A549 (cell line): ENCODE data around the gene TPPP2. TPM values are rescaled to one million over a fixed set of nuclear protein-coding genes. Genes with fewer than 3 reads are reported as not detected.

Experiments
- ATAC-seq, 2 experiments: fragments of 200-7000 bp in 1 of 2; fragments of >200 bp in 1 of 2; cut with Nextera tagmentation in 1 of 2; cut with Tn5 transposase in 1 of 2; 3 replicates each; pipeline versions ENCODE4 v1.8.0 to v1.9.1; 2018 to 2020; ENCODE audit warnings: mild to moderate bottlenecking in 1 of 2, moderate library complexity in 1 of 2
- CTCF ChIA-PET: fragments of 300-600 bp; sonication (Branson Sonifier 250); formaldehyde crosslinking; extraction: SDS; loops from one replicate; lab custom pipeline; 2021; ENCODE audit warnings: antibody characterized with exemption, inconsistent platforms; lab: Yijun Ruan, JAX
- POLR2A ChIA-PET: fragments of 350-600 bp; formaldehyde crosslinking; extraction: SDS; loops from one replicate; lab custom pipeline; 2021; ENCODE audit warnings: antibody characterized with exemption, inconsistent platforms; lab: Yijun Ruan, JAX
- DNase-seq, 2 experiments: peaks; one replicate each; pipeline versions ENCODE4 v3.0.0 to v3.0.0-alpha.2; 2011 to 2016; ENCODE audit warnings: low read depth in 1 of 2, low spot score in 1 of 2
- FAIRE-seq: peaks from 2 replicates; lab custom pipeline; 2011; peaks lifted over from hg19 to GRCh38; lab: Jason Lieb, UNC
- H3K27ac ChIP-seq, 2 experiments: fragments of >200 bp; sonication (Bioruptor Twin); formaldehyde crosslinking; 3 replicates each; pipeline ENCODE4 v1.5.1; 2016 to 2017
- H3K4me1 ChIP-seq: fragments of >200 bp; sonication (Bioruptor Twin); formaldehyde crosslinking; 3 replicates; pipeline ENCODE4 v1.6.1; 2016
- H3K4me2 ChIP-seq: fragments of >200 bp; sonication (Bioruptor Twin); formaldehyde crosslinking; 3 replicates; pipeline ENCODE4 v1.6.1; 2016
- H3K4me3 ChIP-seq: fragments of >200 bp; sonication (Bioruptor Twin); formaldehyde crosslinking; 3 replicates; pipeline ENCODE4 v1.5.1; 2016
- H3K9me3 ChIP-seq: fragments of >200 bp; sonication (Bioruptor Twin); formaldehyde crosslinking; 3 replicates; pipeline ENCODE4 v1.6.1; 2016
- CEBPB ChIP-seq, 2 experiments: fragments of >200 bp in 1 of 2; sonication (Bioruptor Twin) in 1 of 2; formaldehyde crosslinking in 1 of 2; IDR thresholded peaks; 2 replicates each; pipeline ENCODE4 v1.6.1; 2012 to 2016
- CHD2 ChIP-seq: fragments of 150-350 bp; IDR thresholded peaks from 2 replicates; pipeline ENCODE4 v1.6.1; 2014; ENCODE audit warnings: low read length; ENCODE audit not compliant: partially characterized antibody
- EHMT2 ChIP-seq: fragments of 200-600 bp; sonication (generic); IDR thresholded peaks from 2 replicates; pipeline ENCODE4 v1.6.1; 2016; ENCODE audit warnings: antibody characterized with exemption, low read depth, mild to moderate bottlenecking, moderate library complexity
- ESRRA ChIP-seq: fragments of 150-350 bp; IDR thresholded peaks from 2 replicates; pipeline ENCODE4 v1.6.1; 2014; ENCODE audit warnings: mild to moderate bottlenecking, low read length, borderline replicate concordance
- HOXB13 ChIP-seq: fragments of 250-450 bp; sonication (Bioruptor Pico); IDR thresholded peaks from 2 replicates; pipeline ENCODE4 v1.5.0; 2020; ENCODE audit warnings: low read depth, mild to moderate bottlenecking, moderate library complexity
- HOXB5 ChIP-seq: fragments of 250-450 bp; sonication (Bioruptor Pico); IDR thresholded peaks from 2 replicates; pipeline ENCODE4 v1.5.0; 2020; ENCODE audit warnings: mild to moderate bottlenecking, moderate library complexity
- JUNB ChIP-seq: fragments of >200 bp; sonication (Bioruptor Twin); formaldehyde crosslinking; IDR thresholded peaks from 2 replicates; pipeline ENCODE4 v1.6.1; 2016
- MAZ ChIP-seq: fragments of 150-350 bp; IDR thresholded peaks from 2 replicates; pipeline ENCODE4 v1.6.1; 2014; ENCODE audit warnings: antibody characterized with exemption, low read depth, low read length, borderline replicate concordance
- NPAS2 ChIP-seq: fragments of 250-450 bp; sonication (Bioruptor Pico); IDR thresholded peaks from 2 replicates; pipeline ENCODE4 v1.8.0; 2022; ENCODE audit warnings: mild to moderate bottlenecking, moderate library complexity, borderline replicate concordance
- RAD21 ChIP-seq, 2 experiments: fragments of >200 bp in 1 of 2; sonication (Bioruptor Twin) in 1 of 2; formaldehyde crosslinking in 1 of 2; IDR thresholded peaks in 1 of 2; conservative IDR thresholded peaks in 1 of 2; 2 replicates in 1 of 2; 3 replicates in 1 of 2; pipeline ENCODE4 v1.6.1; 2012 to 2018; ENCODE audit warnings: inconsistent platforms in 1 of 2
- RARB ChIP-seq: fragments of 250-450 bp; sonication (Bioruptor Pico); IDR thresholded peaks from 2 replicates; pipeline ENCODE4 v1.8.0; 2021; ENCODE audit warnings: mild to moderate bottlenecking, moderate library complexity
- SMC3 ChIP-seq: fragments of >200 bp; sonication (Bioruptor Twin); formaldehyde crosslinking; IDR thresholded peaks from 3 replicates; pipeline ENCODE4 v1.6.1; 2018; ENCODE audit warnings: inconsistent platforms
- SREBF2 ChIP-seq: fragments of 450-650 bp; IDR thresholded peaks from 2 replicates; pipeline ENCODE4 v1.6.1; 2014; ENCODE audit warnings: mild to moderate bottlenecking, moderate library complexity
- ZNF302 ChIP-seq: fragments of 250-450 bp; sonication (Bioruptor Pico); IDR thresholded peaks from 2 replicates; pipeline ENCODE4 v1.9.0; 2021; ENCODE audit warnings: inconsistent platforms, mild to moderate bottlenecking, moderate library complexity
- ZSCAN20 ChIP-seq: fragments of 250-450 bp; sonication (Bioruptor Pico); IDR thresholded peaks from 2 replicates; pipeline ENCODE4 v1.8.0; 2022; ENCODE audit warnings: mild to moderate bottlenecking, moderate library complexity
- WGBS: methylation state at CpG from one replicate; pipeline ENCODE4 v1.1.6; 2017; ENCODE audit errors: missing lambda C conversion rate; 5-methylcytosine and 5-hydroxymethylcytosine counted together
- polyA plus RNA-seq, 4 experiments: library from polyadenylated mRNA; depleted of rRNA in 3 of 4; stranded (reverse); fragments of >200 nt; fragmentation: RNase III in 1 of 4; extraction: RNeasy Plus Mini Kit Qiagen cat#74134 plus additional on column Dnase treatment in 1 of 4; gene quantifications; 2 replicates in 3 of 4; 3 replicates in 1 of 4; pipeline ENCODE4 v1.2.3, GENCODE V29; 2011 to 2017
- TF ChIP-seq, protein P1 (sequence below): fragments of 250-450 bp; sonication (Bioruptor Pico); IDR thresholded peaks from 2 replicates; pipeline ENCODE4 v1.5.0; 2021; ENCODE audit warnings: mild to moderate bottlenecking, moderate library complexity, borderline replicate concordance
- TF ChIP-seq, protein P2 (sequence below): fragments of 150-350 bp; IDR thresholded peaks from 2 replicates; pipeline ENCODE4 v1.6.1; 2014; ENCODE audit warnings: low read depth, mild to moderate bottlenecking, low read length
- TF ChIP-seq, protein P3 (sequence below): fragments of >200 bp; sonication (Bioruptor Twin); formaldehyde crosslinking; IDR thresholded peaks from 2 replicates; pipeline ENCODE4 v1.6.1; 2016
- TF ChIP-seq, protein P4 (sequence below): fragments of 250-450 bp; sonication (Bioruptor Pico); IDR thresholded peaks from 2 replicates; pipeline ENCODE4 v1.5.0; 2020; ENCODE audit warnings: low read depth, mild to moderate bottlenecking, moderate library complexity

TPPP2 gene
- polyA plus RNA-seq, 2 of the 4 experiments (the other 2 are of a cell fraction) = not detected

DNA sequence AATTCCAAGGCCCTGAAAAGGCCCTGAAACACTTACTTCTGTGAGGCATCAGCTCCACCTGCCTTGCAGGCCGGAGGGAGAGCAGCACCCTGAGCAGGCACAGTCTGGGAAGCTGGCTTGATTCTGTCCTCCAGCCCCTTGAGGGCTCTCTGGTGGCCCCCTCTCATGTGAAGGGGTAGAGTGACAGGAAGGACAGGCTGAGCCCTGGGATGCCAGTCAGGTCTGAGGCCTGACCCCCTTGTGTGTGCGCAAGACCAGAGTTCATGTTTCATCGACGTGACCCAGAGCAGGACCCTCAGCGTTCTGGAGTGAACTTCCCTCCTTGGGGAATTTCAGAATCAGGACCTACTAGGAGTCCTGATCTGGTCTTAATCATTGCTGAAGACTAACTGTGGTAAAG lies 28.9 kb downstream of the TPPP2 start:
- no peak overlapping the region for H3K27ac ChIP-seq
- POLR2A ChIA-PET = interaction anchor here (1.0 kb wide), 1 partner anchor 12 kb away, joined by 3 read pairs; no protein-coding TSS in a partner anchor
- WGBS = 84% methylated on average over 5 of the region's 5 CpGs
- ATAC-seq (no peak), FAIRE-seq (no peak), DNase-seq (no peak)
- no peaks in the 10 kb centered on the region for H3K9me3 ChIP-seq
- H3K4me3 ChIP-seq = no peak overlapping the region
- TF ChIP-seq CEBPB (IDR thresholded peaks at IDR 0.05) (no peak), MAZ (no peak), NPAS2 (CRISPR knock-in tag) (no peak), JUNB (no peak), ZNF302 (CRISPR knock-in tag) (no peak), ESRRA (no peak), CHD2 (no peak), HOXB13 (CRISPR knock-in tag) (no peak)
- TF ChIP-seq, protein P1, sequence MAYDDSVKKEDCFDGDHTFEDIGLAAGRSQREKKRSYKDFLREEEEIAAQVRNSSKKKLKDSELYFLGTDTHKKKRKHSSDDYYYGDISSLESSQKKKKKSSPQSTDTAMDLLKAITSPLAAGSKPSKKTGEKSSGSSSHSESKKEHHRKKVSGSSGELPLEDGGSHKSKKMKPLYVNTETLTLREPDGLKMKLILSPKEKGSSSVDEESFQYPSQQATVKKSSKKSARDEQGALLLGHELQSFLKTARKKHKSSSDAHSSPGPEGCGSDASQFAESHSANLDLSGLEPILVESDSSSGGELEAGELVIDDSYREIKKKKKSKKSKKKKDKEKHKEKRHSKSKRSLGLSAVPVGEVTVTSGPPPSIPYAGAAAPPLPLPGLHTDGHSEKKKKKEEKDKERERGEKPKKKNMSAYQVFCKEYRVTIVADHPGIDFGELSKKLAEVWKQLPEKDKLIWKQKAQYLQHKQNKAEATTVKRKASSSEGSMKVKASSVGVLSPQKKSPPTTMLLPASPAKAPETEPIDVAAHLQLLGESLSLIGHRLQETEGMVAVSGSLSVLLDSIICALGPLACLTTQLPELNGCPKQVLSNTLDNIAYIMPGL = no peak
- TF ChIP-seq, protein P2, sequence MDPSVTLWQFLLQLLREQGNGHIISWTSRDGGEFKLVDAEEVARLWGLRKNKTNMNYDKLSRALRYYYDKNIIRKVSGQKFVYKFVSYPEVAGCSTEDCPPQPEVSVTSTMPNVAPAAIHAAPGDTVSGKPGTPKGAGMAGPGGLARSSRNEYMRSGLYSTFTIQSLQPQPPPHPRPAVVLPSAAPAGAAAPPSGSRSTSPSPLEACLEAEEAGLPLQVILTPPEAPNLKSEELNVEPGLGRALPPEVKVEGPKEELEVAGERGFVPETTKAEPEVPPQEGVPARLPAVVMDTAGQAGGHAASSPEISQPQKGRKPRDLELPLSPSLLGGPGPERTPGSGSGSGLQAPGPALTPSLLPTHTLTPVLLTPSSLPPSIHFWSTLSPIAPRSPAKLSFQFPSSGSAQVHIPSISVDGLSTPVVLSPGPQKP = no peak
- TF ChIP-seq, protein P3, sequence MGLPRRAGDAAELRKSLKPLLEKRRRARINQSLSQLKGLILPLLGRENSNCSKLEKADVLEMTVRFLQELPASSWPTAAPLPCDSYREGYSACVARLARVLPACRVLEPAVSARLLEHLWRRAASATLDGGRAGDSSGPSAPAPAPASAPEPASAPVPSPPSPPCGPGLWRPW = no peak
- TF ChIP-seq, protein P4, sequence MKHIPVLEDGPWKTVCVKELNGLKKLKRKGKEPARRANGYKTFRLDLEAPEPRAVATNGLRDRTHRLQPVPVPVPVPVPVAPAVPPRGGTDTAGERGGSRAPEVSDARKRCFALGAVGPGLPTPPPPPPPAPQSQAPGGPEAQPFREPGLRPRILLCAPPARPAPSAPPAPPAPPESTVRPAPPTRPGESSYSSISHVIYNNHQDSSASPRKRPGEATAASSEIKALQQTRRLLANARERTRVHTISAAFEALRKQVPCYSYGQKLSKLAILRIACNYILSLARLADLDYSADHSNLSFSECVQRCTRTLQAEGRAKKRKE (CRISPR knock-in tag) = no peak
- H3K4me2 ChIP-seq = no peak overlapping the region
- CTCF ChIA-PET = interaction anchor here (0.8 to 4.8 kb wide), 5 partner anchors 9 to 44 kb away, joined by 3 to 26 read pairs (median 5); no protein-coding TSS in a partner anchor
- H3K4me1 ChIP-seq = peaks cover 37% of the 10 kb centered on the region

DNA sequence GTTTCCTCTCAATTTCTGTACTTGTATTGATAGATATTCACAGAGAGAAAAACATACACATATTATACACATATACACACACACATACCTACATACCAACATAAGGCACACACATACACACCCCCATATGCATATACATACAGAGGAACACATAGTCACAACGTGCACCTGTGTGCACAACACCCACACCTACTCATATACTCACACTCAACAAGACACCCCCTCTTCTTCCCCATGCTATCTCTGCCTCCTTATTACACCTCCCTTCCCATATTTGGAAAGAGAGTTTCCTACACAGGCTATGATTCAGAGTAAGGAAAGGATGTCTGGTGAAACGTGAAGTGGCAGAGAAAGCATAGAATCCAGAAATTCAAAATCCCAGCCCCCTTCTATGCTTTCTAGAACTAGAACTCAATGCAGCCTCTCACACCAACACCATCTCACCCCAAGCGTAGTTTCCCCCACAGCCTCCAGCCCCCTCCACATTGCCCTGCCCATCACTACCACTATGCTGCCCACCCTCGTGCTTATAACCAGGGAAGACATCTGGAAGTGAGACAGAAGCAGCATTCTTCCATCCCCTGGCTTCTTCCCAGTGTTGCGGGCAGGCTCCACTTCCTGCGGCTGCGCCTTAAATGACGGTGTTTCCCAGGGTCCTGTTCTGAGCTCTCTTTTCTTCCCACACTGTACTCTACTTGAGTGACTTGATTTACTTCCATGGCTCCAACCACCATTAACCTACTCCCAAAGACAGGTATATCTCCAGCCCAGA lies 30.0 kb downstream of the TPPP2 start:
- ATAC-seq = no peak
- Histone ChIP-seq H3K4me2 (no peak overlapping the region), H3K4me3 (no peak overlapping the region), H3K27ac (no peak overlapping the region), H3K9me3 (no peaks in the 10 kb centered on the region)
- ChIA-PET CTCF (interaction anchor here (0.8 to 9.5 kb wide), 5 partner anchors 20 to 46 kb away, joined by 3 to 251 read pairs (median 6); partner anchors contain the start of gene TMEM253), POLR2A (interaction anchor here (1.0 kb wide), 1 partner anchor 11 kb away, joined by 3 read pairs; no protein-coding TSS in a partner anchor)
- 63% methylated on average over 8 of the region's 8 CpGs for WGBS
- TF ChIP-seq RAD21 (conservative IDR thresholded peaks at IDR 0.05 in 1 of 2, IDR thresholded peaks at IDR 0.05 in 1 of 2) (no peak), SREBF2 (no peak), RARB (CRISPR knock-in tag) (no peak), HOXB5 (CRISPR knock-in tag) (no peak), EHMT2 (no peak), SMC3 (no peak), HOXB13 (CRISPR knock-in tag) (no peak), ZSCAN20 (CRISPR knock-in tag) (no peak)
- TF ChIP-seq, all 56 proteins: peak for 0
- DNase-seq = no peak
- peaks cover 33% of the 10 kb centered on the region for H3K4me1 ChIP-seq
- FAIRE-seq = no peak
